GM18499 (cell line): ENCODE data around the gene CMKLR1.

Experiments used
- ATAC-seq: cut with Tn5 transposase; IDR thresholded peaks from one replicate; pipeline ENCODE4 v1.9.1; 2021; ENCODE audit warnings: moderate number of reproducible peaks; ENCODE audit not compliant: insufficient read depth, unreplicated experiment

CMKLR1 gene

DNA sequence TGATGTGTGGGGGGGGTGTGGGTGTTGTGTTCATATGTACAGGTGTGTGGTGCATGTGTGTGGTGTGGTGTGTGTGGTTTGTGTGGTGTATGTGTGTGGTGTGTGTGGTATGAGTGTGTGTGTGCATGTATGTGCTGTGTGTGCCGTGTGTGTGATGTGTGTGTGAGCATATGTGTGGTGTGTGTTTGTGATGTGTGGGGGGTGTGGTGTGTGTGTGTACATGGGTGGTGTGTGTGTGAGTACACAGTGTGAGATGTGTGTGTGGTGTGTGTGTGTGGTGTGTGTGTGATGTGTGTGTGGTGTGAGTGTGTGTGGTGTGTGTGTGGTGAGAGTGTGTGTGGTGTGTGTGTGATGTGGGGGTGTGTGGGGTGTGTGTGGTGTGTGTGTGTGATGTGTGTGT is 24.5 kb upstream of the CMKLR1 start:
- ATAC-seq = no peak

DNA sequence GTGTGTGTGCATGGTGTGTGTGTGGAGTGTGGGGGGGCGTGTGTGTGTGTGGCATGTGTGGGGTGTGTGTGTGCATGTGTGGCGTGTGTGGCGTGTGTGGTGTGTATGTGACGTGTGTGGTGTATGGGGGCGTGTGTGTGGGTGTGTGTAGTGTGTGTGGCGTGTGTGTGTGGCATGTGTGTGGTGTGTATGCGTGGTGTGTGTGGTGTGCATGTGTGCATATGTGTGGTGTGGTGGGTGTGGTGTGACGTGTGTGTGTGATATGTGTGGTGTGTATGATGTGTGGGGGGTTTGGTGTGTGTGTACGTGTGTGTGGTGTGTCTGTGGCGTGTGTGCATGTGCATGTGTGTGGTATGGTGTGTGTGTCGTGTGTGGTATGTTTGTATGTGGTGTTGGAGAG is 24.1 kb upstream of the CMKLR1 start:
- ATAC-seq = no peak

DNA sequence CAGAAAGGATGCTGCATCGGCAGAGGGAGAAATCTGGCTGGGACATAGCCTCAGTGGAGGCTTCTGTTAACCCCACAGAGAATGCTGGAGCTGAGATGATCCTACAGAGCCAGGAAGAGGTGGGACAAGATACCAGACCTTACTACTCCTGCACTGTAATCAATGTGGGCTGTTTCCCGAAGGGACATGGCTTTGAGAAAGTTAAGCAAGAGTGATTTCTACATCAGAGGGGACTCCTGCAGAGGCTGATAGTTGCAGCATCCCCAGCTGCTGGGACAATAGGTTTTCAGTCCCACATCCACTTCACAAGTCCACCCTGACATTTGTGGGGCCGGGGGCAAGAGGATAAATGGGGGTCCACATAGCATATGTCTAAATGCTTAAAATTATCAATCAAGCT is 22.5 kb upstream of the CMKLR1 start:
- no peak for ATAC-seq

DNA sequence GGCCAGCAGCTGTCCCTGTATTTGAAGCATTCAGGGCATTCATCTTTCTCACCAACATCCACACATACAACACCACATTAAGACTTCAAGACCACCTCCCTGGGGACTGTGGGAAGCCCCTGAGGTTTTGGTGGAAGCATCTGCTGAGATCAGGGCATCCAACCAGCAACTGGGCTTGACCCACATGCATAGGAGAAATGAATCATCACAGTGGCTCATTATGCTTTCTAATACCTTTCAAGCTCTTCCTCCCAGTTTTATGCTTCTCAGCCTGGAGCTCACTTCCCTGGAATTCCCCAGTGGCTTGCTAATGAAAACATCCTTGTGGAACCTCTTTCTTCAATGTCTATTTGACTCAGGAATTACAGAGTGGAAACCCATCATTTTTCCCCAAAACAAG is 21.4 kb upstream of the CMKLR1 start:
- ATAC-seq = no peak

DNA sequence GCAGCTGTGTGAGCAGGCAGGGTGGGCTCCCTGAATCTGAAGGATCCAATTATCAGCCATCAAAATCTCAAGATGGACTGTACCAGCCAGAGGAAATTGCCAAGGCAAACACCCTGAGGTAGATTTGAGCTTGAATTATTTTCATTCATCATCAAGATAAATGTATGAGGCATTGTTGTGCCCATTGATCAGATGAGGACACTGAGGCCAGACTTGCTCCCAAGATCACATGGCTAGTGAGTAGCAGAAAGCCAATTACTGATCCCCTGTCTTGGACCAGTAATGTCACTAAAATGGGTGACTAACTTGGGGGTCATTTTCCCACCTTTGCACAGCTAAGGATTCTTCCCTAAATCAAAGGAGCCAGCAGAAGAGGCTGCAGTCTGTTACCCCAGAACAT is 20.9 kb upstream of the CMKLR1 start:
- ATAC-seq = no peak

DNA sequence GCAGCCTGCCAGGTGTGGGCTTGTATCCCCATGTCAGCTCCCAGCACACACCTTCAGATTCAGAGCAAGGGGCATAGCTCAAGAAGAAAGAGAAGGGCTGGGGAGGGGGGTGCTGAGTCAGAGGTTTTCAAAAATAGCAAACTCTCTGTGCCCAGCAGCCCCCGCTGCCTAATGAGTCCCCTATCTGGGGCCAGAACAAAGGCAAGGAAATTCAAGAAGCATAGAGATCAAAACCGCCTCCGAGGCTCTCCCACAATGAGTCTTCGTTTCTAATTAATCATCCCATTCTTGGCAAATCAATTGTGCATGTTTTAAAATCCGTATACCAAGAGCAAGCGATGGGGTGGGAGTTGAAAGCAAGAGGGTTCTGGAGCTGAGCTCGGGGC is 19.5 kb upstream of the CMKLR1 start:
- ATAC-seq = no peak

DNA sequence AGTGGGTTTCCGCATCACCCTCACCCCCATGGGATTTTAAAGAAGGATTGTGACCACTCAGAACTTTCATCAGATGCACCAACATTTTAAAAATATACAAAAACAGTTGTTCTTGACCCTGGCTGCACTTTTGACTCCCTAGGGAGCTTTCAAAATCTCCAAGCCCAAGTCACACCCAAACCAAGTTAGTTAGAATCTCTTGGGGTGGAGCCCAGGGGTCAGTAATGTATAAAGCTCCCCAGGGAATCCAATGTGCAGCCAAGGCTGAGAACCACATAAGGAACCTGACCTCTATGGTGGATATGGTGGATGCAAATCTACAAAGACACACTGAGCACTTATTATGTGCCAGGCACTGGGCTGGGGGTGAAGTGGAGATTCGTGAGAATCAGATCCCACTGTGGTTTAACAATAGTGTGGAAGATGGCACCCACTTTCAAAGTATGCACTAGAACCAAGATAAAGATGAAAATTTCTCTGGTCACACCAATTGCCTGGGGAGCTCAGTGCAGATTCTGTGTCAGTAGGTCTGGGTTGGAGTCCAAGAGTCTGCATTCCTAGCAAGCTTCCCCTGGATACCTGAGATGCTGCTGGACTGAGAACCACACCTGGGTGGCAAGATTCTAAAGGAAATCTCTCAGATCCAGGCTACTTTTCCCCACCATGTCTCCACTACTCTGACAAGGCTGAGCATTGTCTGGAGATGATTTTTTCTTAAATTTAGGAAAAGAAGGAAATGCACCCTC is 18.9 kb upstream of the CMKLR1 start:
- ATAC-seq = no peak

DNA sequence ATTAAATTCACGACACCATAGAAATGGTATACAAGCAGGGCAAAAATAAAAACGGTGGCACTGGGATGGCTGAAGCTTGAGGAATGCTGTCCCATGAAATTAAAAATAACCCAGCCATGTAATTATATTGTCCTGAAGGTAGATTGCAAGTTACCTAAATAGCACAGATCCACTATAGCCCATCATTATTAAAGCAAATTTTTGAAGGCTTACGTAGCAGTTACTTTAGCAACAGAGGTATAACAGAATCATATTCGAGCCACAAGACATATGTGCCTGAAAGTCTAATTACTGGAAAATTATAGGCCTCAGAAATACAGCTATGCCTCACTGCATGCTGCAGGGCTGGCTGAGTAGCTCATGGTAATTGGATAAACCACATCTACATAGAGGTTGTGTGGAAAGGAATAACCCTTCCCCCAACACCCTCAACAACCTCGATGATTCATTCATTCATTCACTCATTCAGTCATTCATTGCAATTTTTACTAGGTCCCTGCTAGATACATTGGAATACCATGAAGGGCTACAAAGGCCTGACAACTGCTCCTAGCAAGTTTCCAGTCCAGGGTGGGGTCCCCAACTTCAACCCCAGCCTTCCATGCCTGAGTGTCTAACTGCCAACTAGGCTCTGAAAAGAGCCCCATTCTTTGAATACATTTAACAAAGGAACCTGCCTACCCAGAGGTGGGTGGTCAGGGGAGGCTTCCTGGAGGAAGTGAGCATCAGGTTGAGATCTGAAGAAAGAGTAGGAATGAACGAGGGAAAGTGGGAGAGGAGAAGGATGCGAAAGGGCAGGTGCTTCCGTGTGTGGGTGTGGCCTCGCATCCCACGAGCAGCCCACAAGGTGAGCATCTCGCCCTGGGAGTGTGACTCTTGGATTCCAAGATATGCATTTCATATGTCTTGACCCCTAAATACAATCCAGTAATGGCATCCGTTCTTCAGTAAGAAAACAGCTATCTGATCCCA is 18.0 kb upstream of the CMKLR1 start:
- no peak for ATAC-seq

DNA sequence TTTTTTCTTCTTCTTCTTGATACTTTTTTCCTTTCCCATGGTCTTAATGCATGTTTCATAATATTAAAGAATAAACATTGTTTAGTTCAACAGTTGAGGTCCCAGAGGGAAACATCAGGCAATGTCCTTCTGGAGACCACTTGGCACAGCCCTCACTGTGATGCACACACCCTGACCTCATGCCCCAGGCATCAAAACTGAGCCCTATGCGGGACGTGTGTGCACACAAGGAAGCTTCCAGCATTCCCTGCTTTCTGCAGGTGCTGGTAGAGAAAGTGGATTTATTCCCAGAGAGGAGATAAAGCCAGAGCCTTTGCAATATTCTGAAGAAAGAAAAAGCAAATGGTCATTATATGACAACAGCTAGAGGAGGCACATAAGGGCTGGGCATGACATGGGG is 16.0 kb upstream of the CMKLR1 start:
- no peak for ATAC-seq

DNA sequence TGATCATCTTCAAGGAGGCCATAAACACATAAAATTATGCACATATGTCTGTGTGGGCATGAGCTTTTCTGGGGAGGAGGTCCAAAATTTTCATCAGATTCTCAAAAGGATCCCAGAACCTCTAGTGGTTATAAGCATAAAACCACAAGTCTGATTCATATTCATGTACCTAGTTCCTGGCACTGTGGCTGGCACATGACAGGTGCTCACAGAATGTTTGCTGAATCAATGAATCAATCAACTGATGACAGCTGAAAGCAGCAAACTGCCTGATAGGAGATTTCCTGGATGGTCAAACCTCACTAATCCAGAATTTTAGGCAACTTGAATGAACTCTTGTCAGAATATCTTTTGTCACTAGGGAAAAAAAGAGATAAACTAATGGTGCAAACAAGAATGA is 13.5 kb upstream of the CMKLR1 start:
- no peak for ATAC-seq

DNA sequence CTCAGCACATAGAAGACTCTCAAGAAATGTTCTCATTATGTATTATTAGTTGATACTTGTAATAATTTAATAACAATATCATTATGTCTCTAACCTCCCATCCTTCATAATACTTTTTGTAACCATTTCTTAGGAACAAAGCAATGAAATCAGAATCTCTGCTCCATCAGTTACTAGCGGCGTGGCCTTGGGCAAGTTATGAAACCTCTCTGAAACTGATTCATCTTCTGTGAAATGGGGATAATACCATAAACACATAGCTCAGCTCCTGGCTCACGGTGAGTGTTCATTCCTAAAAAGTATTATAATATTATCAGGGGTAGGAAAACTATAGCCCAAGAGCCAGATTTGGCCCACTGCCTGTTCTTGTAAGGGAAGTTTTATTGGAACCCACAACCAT is 11.4 kb upstream of the CMKLR1 start:
- ATAC-seq = no peak

DNA sequence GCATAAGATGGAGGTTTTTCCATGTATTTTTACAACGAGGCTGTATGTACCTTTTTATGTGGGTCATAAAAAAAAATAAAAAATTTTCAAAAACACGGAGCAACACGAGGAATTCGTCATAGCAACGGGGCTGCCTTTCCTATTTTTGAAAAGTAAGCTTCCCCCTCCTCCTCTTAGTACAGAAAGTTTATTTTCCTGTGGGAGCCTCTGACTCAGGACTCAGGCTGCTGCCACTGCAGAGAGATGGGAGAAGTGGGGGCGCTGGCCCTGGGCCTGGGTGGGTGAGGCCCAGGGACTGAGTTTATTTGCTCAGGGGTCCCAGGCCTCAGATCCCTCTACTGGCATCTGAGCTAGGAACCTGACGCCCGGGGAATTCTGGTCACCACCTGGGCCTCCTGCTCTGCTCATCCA is 10.2 kb upstream of the CMKLR1 start:
- ATAC-seq = no peak

DNA sequence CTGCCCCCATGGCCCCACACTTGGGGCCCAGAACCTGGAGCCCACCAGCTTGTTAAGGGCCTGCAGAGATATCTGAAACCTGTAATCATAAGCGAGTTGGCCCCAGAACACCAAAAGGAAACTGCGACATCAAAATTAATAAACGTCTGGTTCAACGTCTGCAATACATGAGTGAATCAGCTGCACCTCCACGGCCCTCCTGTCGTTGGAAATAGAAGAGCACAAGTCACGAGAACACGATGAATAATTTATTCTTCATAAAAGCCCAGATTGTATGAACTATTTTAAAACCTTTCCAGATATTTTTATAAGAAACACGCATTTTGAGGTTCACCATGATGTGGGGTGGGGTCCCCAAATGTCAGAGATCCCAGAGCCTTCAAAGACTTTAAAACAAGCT is 9.7 kb upstream of the CMKLR1 start:
- no peak for ATAC-seq

DNA sequence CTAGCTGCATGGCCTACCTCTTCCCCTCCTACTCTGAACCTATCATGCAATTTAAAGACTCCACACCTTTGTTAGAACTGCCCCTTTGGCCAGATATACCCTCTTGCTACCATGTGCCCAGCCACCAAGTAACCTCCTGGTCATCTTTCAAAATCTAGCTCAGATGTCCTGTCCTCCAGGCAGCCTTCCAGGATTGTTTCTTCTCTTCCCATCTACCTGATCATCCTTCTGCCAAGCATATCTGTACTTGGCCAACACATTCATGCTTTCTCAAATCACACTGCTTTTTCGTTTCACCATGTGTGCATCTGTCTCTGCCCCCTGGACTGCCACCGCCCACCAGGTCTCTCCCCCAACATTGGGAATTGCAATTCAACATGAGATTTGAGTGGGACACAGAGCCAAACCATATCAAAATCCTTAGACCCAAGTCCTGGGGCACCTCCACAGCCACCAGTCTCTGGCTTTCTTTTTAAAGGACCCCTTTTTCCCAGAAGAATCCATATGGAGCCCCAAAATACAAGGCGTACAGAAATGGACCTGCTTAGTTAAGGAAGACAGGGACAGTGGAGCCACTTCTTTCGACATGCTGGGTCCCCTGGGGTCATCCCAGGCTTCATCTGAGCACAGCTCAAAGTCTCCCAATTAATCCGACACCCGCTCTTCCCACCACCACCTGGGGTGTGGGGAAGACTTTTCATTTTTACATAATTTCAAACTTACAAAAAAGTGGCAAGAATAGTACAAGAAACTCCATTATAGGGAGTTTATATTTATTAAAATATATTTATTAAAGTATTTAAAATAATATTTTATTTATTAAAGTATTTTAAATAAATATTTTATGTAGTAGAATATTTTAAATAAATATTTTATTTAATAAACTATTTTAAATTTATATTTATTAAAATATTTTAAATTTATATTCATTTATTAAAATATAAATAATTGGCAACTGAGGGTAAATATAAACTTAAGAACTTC is 7.9 kb upstream of the CMKLR1 start:
- ATAC-seq = no peak

DNA sequence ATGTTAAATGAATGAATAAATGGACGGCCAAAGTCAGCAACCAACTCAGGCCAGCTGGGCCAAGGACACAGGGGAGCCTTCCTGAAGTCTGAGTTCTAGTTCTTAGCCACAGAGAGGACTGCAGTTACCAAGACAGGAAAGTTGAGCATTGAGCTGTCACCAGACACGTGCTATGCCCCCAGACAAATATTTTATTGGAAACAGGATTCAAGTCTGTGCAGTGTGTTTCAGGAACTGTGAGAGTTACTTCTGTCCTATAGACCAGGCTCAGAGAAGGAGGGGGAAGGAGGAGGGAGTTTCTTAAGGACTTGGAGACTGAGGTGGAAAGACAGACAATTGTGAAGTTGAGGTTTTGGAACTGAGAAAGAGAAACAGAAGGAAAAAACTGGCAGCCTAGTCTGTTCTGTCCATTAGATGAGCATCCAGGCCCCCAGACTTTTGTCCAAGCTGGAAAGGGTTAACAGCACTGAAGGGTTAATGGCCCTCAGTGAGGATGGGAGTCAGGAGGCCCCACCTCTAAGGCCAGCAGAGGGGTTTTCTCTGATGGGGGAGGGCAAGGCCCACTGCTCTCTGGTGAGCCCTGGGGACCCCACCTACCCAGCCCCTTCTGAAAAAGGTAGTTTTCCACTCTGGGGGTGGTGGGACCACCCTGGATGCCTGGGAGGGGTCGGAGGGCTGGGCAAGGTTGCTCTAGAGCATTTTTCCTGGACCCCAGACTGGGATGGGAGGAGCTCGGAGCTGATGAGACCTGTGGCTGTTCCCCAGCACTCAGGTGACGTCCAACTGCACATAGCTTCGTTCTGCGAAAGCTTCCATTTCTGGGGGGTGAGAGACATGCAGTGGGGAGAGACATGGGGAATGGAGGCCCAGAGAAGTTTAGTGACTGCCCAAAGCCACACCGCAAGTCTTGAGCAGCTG is 6.9 kb upstream of the CMKLR1 start:
- ATAC-seq = no peak

DNA sequence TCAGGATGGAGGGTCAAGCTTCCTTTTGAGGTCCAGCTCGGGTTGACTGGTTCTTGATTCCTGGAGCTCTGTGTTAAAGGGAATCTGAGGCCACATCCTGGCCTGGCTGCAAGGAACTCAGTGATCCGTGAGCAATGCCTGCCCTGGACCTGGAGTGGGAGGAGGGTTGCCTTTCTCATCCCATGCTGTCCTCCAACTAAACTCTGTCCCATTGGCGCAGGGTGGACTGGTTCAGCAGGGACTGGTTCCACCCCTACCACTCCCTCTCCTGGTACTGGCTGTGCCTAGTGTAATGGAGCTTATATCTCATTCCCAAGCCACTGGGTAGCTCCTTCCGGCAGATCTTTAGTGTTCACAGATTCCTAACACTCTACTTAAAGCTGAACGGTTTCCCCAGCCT is 3.9 kb upstream of the CMKLR1 start:
- ATAC-seq = no peak

DNA sequence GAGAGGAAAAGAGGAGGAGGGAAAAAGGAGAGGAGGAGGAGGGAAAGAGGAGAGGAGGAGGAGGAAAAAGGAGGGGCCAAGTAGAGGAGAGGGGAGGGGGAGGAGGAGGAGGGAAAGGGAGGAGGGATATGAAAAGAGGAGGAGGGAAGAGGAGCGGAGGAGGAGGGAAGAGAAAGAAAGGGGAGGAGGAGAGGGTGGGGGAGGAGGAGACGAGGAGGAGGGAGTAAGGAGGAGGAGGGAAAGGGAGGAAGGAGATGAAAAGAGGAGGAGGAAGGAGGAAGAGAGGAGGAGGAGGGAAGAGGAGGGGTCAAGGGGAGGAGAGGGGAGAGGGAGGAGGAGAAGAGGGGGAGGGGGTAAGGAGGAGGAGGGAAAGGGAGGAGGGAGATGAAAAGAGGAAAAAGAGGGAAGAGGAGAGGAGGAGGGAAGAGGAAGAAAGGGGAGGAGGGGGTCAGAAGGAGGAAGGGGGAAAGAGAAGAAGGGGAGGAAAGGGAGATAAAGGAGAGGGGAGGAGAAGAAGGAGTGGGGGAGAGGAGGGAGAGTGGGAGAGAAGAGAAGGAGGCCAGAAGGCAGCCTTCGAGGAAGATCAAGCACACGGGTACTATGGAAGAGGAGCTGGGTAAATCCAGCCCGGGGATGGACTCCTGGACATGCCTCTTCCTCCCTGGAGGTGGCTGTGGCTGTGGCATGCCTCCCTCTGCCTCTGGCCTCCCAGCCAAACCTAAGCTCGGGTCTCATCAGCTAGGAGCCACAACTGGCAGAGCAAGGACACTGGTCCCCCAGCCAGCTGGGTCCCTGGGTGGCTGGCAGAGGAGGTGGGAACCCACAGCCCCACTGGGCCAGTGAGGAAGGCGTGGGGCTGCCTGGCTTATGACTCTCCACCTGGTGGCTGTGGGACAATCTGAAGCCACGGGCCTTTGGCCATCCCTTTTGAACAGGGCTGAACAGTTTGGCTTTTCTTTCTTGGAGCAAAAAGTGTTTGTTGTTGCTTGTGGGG is 3.0 kb upstream of the CMKLR1 start:
- no peak for ATAC-seq

DNA sequence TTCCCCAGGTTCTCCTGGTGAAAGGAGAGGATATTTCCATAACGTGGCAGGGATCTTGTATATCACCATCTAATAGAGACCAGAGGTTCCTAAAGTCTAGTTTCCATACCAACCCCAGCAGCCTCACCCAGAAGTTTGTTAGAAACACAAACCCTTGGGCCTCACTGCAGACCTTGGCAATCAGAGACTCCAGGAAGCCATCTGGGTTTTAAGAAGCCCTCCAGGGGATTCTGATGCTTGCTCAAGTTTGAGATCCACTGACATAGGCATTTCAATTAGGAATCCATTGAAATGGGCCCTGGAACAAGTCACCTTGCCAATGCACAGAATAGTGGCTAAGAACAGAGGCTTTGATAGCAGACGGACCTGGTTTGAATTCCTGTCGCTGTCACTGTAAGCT is 2.2 kb upstream of the CMKLR1 start:
- ATAC-seq = no peak
